ENCODE data around the gene LNPEP.
"Not testable (repeated sequence)": the region's sequence is repeated elsewhere in the genome, so short reads cannot be mapped to it uniquely, and the experiment has no call there.

LNPEP gene

DNA sequence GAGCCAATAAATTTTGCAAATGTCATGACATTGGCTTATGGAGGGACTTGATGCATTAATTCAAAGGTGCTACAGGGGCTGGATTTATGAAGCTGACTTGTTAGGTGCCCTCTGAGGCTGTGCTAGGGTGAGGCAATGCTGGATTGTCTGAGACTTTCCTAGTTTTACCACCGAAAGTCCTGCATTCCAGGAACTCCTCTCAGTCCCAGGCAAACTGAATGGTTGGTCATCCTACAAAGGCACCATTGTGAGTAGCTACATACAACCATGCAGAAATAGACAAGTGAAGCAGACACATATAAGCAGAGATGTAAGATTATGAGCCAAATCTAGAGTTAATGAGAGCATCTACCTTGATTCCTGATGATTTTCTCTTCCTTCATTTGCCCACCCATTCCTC lies 111.2 kb downstream of the LNPEP start:
- no peak for DNase-seq (ENCODE audit: low spot score)
- no peak for FAIRE-seq

DNA sequence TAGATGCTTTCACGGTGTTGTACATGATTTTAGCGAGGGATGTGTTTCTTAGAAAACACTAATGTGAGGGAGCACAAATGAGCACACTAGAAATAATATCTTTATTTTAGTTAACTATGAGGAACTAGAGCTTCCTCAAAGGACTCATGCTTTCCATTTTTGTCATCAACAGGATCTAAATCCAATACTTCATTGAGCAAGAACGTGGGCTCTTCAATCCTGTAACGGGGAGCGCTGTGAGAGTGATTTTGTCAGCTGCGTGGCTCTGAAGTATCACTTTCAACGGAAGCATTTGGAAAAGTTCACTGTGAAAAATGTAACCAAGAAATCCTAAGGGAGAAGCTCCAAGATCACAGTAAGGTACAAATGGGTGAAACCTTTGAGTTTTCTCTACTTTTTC lies 113.3 kb downstream of the LNPEP start:
- no peak for FAIRE-seq
- DNase-seq (ENCODE audit: low spot score) = no peak

DNA sequence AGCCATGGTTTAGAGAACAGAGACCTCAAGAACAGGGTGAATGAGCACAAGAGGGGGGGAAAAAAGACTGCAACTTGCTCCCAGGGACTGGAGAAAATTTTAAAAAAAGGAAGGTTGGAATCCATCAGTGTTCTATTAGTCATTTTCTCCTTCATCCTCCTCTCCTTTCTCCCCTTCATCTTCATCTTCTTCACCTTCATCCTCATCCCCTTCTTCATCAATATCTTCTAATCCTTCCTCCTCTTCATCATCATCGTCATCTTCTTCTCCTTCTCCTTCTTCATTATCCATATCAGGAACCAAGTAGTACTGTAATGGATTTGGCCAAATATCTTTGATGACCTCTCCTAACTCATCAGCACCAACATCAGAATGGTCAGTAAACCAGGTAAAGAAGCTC lies 120.4 kb downstream of the LNPEP start:
- no peak for FAIRE-seq
- no peak for DNase-seq (ENCODE audit: low spot score)

DNA sequence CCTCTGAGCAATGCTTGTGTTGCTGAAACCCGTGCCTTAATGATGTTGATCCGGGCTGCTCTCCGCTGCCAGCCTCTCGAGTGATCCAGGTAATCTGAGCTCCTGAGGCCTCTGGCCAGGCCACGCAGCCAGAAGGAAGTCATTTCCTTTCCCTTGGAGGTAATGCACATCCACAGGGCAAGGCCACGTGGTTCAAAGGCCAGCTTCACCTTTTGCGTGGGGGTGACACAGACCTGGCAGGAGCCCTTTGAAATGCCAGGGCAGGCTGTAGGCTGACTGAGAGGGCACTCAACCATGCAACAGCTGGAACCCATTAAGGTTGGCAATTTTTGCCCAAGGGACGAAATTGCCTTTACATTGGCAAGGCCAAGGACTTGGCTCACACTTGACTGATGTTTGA lies 126.2 kb downstream of the LNPEP start:
- no peak for DNase-seq (ENCODE audit: low spot score)

DNA sequence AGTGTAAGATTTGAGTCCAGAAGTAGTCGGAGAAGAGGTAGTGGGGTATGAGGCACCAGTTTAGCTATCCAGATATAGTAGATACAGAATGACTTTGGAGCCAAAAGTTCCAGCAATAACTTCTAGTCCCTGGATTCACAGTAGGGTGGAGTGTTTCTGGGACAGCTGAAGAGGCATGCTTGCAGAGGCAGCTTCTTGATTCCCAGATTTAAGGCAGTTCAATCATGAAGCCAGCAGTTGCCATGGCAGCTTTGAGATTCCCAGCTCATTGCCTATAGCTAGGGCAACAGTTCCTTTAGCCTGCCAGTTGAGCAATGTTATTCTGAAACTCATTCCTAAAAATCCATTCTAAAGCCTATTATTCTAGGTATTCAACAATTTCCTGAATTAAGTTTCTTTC lies 127.4 kb downstream of the LNPEP start:
- DNase-seq (ENCODE audit: low spot score) = no peak
- no peak for FAIRE-seq

More for the DNA sequence above, 126.2 kb downstream of the LNPEP start:
- FAIRE-seq = no peak

DNA sequence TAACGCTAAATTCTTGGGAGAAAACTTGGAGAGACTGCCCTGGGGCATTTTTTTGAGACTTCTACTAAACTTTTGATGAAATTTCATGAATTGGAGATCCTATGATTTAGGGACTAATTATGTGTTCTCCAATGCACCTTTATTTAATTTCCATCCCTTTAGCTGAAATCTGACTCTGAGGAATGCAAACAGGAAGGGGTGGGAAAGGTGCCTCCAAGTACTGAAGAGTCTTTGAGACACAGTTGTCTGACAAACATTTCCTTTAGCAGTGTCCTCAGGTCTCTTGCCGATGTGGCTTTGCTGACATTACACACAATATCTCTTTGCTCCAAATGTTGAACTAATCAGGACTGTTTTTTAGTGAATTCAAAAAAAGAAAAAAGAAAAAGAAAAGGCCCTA lies 129.6 kb downstream of the LNPEP start:
- DNase-seq (ENCODE audit: low spot score) = peak; percentile 11

DNA sequence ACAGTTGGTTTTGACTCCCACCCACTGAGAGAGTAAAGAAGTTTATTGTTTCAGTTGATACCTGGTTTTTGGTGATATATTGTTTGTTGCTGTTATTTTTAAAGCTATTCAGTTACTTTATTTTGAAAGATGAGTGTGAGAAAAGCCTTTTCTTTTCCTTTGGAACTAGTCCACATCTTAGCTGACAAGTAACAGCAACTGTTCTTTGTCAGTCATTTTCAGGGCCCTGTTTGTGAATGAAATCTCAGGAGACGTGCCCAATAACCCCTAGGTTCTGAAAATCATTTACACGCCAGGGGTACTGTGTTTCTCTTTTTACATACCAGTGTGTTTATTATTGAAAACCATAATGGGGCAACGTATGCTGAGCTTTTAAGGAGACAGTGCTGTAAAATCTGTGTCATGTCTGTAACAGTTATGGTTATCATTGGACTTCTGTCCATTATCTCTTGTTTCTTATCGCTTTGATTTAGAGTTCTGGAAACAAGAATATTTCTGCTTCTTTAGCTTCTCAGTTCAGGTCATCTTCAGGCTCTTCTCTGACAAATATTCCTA lies 131.5 kb downstream of the LNPEP start:
- DNase-seq (ENCODE audit: low spot score) (no peak), FAIRE-seq (no peak)

More for the DNA sequence above, 129.6 kb downstream of the LNPEP start:
- FAIRE-seq = no peak

DNA sequence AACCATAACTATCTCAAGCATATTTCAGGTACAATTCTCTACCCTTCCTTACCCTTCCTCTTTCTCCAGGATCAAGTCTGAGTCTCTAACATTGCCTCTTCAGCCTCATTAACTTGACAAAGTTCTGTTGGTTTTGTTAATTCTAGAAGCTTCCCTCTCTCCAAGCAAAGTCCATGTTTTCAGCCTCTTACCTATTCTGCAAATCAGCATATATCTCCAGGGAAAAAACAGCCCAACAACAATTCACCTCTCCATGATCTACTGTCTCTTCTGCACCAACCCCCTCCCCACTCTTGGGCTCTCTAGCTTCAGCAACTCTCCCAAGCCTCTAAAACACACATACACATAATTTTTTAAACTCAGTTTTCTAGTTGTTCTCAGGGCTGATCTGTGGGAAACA lies 134.4 kb downstream of the LNPEP start:
- no peak for DNase-seq (ENCODE audit: low spot score)
- no peak for FAIRE-seq

DNA sequence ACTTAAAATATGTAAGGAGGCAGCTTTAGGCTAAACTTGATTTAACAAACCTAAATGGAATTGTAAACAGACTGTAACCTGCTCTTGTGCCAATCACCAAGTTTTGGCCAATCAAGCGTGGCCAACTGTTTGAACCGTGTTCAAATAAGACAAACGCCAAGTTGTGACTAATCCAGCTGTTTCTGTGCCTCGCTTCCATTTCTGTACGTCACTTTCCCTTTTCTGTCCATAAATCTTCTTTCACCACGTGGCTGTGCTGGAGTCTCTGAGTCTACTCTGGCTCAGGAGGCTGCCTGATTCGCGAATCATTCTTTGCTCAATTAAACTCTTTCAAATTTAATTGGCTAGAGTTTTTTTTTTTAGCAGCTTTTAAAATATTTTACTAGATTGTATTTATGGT lies 135.2 kb downstream of the LNPEP start:
- no peak for DNase-seq (ENCODE audit: low spot score)
- FAIRE-seq = no peak

DNA sequence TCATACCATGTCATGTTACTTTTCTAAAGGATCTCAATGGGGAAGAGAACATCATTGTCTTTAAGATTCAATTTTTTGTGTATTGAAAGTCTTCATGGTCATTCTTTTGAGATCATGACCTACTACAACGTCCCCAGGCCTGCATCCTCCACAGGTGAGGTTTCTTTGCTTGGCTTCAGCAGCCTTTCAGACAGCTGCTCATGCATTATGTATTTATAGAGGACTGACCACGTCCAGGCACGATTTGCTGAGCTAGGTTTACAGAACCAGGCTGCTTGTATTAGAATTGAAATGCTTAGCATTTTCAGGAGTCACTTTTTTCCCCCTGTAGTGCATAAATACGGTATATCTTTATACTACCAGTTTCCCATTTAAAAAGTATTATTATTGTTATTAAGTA lies 136.1 kb downstream of the LNPEP start:
- no peak for FAIRE-seq
- DNase-seq (ENCODE audit: low spot score) = no peak

DNA sequence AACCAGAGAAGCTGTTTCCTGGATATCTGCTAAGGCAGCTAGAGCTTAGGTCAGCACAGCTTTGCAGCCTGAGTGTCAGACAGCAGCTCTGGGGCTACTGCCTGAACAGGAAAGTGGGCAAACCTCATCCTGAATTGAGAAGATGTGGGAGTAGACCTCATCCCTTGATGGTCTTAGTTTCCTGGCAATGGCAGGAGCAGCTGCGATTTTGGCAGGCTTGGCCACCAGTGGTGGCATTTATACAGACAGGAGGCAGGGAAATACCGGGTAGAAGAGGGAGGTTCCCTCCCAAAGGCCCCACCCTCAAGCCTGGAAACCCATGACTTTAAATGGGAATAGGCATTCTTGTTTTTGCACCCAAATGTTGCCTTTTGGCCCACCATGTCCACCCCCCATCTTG lies 136.8 kb downstream of the LNPEP start:
- no peak for DNase-seq (ENCODE audit: low spot score)

DNA sequence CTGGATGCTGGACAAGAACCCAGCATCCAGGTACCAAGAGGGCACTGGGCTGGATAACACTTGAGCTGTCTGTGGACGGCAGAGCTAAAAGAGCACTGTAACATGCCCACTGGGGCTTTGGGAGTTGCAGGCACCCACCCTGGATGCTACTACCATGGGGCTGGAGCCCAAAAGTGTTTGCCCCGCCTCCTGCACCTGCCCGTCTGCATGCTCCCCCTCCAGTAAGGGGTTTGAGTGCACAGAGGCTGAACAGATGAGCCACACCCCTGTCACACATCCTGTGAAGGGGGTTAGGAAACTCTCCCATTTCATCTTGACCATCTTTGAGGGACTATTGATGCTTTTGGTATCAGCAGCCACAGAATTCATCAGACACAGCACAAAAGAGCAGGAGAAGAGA lies 137.5 kb downstream of the LNPEP start:
- no peak for DNase-seq (ENCODE audit: low spot score)

More for the DNA sequence above, 136.8 kb downstream of the LNPEP start:
- no peak for FAIRE-seq

DNA sequence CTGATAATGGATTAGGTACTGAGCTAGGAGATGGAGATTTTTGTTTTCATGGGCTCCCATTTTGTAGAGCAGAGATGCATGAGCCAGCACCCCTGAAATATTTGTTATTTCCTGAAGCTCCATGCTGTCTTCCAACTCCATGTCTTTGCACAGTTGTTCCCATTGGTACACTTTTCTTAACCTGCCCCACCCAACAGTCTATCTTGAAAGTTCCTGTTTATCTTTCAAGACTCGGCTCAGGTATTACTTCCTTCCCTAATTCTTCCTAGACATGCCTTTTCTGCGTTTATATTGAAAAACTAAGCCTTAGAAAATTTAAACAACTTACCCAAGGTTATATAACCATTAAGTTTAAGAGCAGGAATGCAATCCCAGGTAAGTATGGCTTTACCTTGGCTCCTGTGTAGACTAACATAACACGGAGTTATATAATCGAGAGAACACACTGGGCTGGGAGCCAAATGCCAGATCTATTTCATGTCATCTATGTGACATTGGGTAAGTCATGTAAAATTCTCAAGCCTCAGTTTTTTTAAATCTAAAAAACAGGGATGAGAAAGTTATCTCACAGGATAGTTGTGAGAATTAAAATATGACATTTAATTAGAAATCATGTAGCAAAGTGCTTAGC lies 139.1 kb downstream of the LNPEP start:
- FAIRE-seq (no peak), DNase-seq (ENCODE audit: low spot score) (no peak)

More for the DNA sequence above, 137.5 kb downstream of the LNPEP start:
- FAIRE-seq = no peak

DNA sequence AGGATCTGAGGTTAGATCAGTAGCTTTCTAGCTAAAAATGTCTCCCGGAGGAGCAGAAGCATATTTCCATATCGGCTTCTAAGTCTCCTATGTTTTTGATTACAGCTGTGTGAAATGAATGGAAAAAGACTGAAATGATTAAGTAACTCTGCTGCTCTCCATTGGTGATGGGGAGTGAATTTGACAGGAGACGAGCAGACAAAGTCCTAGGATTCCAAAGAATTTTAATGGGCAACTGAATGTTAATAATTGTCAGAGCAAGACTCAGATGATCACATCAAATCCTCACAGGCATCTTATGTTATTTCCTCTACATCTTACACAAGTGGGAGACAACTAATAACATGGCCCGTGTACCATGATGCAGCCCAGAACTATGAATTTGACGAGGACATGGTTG lies 139.8 kb downstream of the LNPEP start:
- no peak for DNase-seq (ENCODE audit: low spot score)
- FAIRE-seq = no peak

DNA sequence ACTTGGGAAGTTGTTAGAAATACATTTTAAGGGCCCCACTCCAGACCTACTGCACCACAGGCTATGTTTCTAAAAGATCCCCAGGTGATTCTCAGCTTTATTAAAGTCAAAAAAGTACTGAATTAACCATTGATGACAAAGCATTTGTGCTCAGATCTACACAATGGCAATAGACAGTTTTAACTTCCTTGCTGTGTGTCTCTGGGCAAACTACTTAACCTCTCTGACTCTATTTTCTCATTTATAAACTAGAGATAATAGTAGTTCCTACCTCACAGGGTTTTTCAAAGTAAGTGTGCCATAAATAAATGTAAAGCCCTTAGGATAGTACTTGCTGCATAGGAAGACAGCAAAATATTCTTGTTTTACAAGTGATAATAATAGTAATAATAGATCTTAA lies 140.2 kb downstream of the LNPEP start:
- FAIRE-seq = no peak

DNA sequence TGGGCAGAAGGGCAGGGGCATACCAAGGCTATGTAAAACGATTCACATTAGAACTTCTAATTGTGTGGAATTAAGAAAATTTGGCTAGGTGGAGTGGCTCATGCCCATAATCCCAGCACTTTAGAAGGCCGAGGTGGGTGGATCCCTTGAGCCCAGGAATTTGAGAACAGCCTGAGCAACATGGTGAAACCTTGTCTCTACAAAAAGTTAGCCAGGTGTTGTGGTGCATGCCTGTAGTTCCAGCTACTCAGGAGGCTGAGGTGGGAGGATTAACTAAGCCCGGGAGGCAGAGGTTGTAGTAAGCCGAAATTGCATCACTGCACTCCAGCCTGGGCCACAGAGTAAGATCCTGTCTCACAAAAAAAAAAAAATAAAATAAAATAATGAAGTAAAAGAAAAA lies 141.4 kb downstream of the LNPEP start:
- FAIRE-seq (no peak), DNase-seq (ENCODE audit: low spot score) (no peak)

More for the DNA sequence above, 140.2 kb downstream of the LNPEP start:
- DNase-seq (ENCODE audit: low spot score) = no peak

DNA sequence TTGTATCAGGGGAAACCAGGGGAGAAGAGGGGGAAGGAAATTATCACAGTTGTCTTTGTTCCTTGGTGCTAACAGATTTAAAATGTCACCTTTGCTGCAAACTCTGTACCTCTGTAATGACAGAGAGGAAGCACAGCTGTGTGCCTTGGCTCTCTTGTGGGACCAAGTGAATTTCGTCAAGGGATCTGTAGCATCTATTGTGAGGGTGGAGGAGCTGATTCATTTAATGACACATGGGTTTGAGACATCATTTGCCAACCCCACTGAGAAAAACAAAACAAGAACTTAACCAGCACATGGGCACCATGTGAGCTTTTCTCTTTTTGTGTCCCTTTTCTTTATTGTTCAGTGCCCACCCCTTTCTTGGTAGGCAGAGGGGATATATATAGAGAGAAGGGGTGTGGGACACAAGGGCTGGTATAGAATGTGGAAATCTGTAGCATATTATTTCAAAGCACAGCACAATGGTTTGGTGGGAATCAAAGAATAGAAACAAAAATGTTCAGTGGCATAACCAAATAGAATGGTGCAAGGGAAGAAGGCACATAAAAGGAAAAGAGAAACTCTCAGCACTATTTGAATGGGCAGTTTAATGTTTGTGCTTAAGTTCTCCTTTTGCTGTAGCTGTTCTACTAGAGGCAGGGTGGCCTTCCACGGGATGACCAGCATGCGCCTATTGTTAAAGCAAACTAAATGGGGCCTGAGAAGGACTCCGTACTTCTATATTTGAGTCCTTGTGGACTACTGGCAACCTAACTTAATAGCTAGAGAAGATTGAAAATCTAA lies 143.3 kb downstream of the LNPEP start:
- no peak for DNase-seq (ENCODE audit: low spot score)
- no peak for FAIRE-seq

DNA sequence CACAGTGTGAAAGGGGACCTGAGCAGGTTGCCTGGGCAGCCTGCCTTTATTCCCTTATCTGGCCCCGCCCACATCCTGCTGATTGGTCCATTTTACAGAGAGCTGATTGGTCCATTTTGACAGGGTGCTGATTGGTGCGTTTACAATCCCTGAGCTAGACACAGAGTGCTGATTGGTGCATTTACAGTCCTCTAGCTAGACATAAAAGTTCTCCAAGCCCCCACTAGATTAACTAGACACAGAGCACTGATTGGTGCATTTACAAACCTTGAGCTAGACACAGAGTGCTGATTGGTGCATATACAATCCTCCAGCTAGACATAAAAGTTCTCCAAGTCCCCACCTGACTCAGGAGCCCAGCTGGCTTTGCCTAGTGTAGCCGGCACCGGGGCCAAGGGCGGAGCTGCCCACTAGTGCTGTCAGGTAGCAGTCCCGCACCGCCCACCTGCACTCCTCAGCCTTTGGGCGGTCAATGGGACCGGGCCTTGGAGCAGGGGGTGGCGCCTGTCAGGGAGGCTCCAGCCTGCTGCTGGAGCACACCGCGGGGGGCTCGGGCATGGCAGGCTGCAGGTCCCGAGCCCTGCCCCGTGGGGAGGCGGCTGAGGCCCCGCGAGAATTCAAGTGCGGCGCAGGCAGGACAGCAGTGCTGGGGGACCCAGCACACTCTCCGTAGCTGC lies 149.0 kb downstream of the LNPEP start:
- FAIRE-seq = not testable (repeated sequence)

DNA sequence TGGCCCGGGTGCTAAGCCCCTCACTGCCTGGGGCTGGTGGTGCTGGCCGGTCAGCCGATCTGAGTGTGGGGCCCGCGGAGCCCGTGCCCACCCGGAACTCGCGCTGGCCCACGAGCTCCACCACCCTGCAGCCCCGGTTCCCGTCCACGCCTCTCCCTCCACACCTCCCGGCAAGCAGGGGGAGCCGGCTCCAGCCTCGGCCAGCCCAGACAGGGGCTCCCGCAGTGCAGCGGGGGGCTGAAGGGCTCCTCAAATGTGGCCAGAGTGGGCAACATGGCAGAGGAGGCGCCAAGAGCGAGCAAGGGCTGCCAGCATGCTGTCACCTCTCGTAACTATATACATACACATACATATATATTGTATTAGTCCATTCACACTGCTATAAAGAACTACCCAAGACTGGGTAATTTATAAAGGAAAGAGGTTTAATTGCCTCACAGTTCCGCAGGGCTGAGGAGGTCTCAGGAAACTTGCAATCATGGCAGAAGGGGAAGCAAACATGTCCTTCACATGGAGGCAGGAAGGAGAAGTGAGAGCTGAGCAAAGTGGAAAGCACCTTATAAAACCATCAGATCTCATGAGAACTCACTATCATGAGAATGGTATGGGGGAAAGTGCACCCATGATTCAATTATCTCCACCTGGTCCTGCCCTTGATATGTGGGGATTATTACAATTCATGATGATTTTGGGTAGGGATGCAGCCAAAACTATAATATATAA lies 149.7 kb downstream of the LNPEP start:
- FAIRE-seq (no peak), DNase-seq (ENCODE audit: low spot score) (no peak)

More for the DNA sequence above, 149.0 kb downstream of the LNPEP start:
- not testable (repeated sequence) for DNase-seq (ENCODE audit: low spot score)

All from urothelium cell line (cell line).